ENCODE data around the gene NECAB2.

The NECAB2 gene

DNA sequence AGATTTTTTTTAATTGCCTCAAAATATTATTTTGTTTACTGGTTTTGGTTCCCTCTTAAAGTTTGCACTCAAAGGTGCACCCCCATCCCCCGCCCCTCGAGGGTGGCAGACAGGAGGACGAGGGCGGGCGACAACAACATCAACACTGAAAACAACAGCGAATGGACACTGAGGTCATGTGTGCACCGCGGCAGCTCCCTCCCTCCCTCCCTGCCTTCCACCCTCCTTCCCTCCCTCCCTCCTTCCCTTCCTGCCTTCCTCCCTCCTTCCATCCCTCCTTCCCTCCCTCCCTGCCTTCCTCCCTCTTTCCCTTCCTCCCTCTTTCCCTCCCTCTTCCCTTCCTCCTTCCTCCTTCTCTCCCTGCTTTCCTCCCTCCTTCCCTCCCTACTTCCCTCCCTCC lies 16.5 kb upstream of the NECAB2 start:
- Histone ChIP-seq H3K9ac (no peak overlapping the region), H3K27ac (no peak overlapping the region), H3K27me3 (ENCODE audit: control insufficient read depth, insufficient read depth, low read length) (no peaks in the 10 kb centered on the region), H3K4me1 (peaks cover 13% of the 10 kb centered on the region), H3K9me3 (ENCODE audit: control insufficient read depth, low read length) (no peaks in the 10 kb centered on the region), H3K4me3 (ENCODE audit: low read depth, low read length) (no peak overlapping the region), H3K4me2 (ENCODE audit: low read length) (no peak overlapping the region), H3K36me3 (ENCODE audit: control insufficient read depth, insufficient read depth, low read length) (no peaks in the 10 kb centered on the region), H3K79me2 (no peaks in the 10 kb centered on the region), H2AFZ (peak overlapping the region; percentile 42)
- TF ChIP-seq, protein P1, sequence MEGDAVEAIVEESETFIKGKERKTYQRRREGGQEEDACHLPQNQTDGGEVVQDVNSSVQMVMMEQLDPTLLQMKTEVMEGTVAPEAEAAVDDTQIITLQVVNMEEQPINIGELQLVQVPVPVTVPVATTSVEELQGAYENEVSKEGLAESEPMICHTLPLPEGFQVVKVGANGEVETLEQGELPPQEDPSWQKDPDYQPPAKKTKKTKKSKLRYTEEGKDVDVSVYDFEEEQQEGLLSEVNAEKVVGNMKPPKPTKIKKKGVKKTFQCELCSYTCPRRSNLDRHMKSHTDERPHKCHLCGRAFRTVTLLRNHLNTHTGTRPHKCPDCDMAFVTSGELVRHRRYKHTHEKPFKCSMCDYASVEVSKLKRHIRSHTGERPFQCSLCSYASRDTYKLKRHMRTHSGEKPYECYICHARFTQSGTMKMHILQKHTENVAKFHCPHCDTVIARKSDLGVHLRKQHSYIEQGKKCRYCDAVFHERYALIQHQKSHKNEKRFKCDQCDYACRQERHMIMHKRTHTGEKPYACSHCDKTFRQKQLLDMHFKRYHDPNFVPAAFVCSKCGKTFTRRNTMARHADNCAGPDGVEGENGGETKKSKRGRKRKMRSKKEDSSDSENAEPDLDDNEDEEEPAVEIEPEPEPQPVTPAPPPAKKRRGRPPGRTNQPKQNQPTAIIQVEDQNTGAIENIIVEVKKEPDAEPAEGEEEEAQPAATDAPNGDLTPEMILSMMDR (IDR thresholded peaks at IDR 0.05): no peak

DNA sequence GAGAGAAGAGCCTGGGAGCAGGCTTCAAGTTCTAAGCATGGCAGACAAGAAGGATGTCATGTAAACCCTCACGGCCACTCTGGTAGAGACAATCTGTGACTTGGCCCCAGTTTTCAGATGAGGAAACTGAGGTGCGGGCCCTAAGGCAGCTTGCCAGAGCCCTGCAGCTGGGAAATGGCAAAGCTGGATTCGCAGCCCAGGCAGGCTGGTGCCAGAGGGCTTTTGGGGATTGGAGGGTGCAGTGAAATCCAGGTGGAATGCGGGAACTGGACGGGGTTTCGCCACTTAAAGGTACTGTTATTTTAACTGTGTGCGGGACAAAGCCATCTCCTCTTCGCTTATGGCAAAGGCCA lies 15.5 kb upstream of the NECAB2 start:
- H3K79me2 ChIP-seq: no peaks in the 10 kb centered on the region
- peak overlapping the region; percentile 95 for H3K4me2 ChIP-seq (ENCODE audit: low read length)
- H3K9ac ChIP-seq: no peak overlapping the region
- H3K4me3 ChIP-seq (ENCODE audit: low read depth, low read length): peak overlapping the region; percentile 74
- H3K27me3 ChIP-seq (ENCODE audit: control insufficient read depth, insufficient read depth, low read length): no peaks in the 10 kb centered on the region
- no peaks in the 10 kb centered on the region for H3K9me3 ChIP-seq (ENCODE audit: control insufficient read depth, low read length)
- H3K27ac ChIP-seq: peak overlapping the region; percentile 89
- no peaks in the 10 kb centered on the region for H3K36me3 ChIP-seq (ENCODE audit: control insufficient read depth, insufficient read depth, low read length)
- H3K4me1 ChIP-seq: peaks cover 13% of the 10 kb centered on the region
- peak overlapping the region; percentile 88 for H2AFZ ChIP-seq
- TF ChIP-seq, protein P1 (IDR thresholded peaks at IDR 0.05): no peak

DNA sequence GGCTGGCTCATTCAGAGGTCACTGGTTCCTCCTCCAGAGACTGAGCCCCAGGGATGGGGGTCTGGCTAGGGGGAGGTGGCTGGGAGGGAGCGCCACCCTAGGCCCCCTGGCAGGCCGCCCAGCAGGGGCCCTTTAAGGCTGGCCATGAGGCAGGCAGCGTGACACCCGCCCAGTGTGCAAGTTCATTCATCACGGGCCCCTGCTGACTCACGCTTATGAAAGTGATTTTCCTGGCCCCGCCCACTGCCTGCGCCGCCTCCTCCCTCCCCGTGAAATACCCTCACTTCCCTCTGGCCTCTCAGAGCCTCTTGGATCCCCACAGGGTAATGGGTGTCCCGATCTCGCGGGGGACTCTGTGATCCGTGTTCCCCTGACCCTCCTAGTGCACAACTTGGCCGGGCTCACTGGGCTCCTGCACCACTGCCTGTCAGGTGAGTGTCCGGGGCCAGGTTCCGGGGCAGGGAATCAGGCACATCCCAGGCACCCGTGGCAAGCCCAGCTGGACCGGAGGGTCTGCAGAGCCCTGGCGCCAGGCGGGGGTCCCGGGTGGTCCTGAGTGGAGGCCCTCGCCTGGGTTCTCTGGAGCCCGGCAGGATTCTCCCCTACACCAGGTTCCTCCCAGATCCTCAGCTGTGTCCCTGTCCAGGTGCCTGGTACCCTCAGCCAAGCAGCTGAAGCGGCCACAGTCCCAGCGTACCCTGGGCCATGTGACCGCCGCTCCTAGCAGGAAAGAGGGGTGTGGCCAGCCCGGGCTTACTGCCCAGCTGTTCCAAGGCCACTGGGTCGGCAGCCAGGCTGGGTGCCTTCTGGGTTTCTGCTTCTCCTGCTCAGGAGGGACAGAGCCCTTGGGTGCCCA lies 14.9 kb upstream of the NECAB2 start, which contains the start of gene OSGIN1:
Gene OSGIN1, plus strand, starts transcription at position 301 of the 856 bp plus-strand sequence. CDS start 4,432 bp downstream, outside the sequence.
- peak within 1 kb of the TSS; percentile 95 for H3K4me2 ChIP-seq (ENCODE audit: low read length)
- no peaks in the 10 kb centered on the region for H3K36me3 ChIP-seq (ENCODE audit: control insufficient read depth, insufficient read depth, low read length)
- no peaks in the 10 kb centered on the region for H3K9me3 ChIP-seq (ENCODE audit: control insufficient read depth, low read length)
- H2AFZ ChIP-seq: peak within 1 kb of the TSS; percentile 88
- TF ChIP-seq, protein P1 (IDR thresholded peaks at IDR 0.05): no peak
- H3K79me2 ChIP-seq: no peaks in the 10 kb centered on the region
- H3K27ac ChIP-seq: peak within 1 kb of the TSS; percentile 89
- H3K27me3 ChIP-seq (ENCODE audit: control insufficient read depth, insufficient read depth, low read length): no peaks in the 10 kb centered on the region
- peaks cover 13% of the 10 kb centered on the region for H3K4me1 ChIP-seq
- peak within 1 kb of the TSS; percentile 15 for H3K9ac ChIP-seq
- H3K4me3 ChIP-seq (ENCODE audit: low read depth, low read length): peak within 1 kb of the TSS; percentile 74

DNA sequence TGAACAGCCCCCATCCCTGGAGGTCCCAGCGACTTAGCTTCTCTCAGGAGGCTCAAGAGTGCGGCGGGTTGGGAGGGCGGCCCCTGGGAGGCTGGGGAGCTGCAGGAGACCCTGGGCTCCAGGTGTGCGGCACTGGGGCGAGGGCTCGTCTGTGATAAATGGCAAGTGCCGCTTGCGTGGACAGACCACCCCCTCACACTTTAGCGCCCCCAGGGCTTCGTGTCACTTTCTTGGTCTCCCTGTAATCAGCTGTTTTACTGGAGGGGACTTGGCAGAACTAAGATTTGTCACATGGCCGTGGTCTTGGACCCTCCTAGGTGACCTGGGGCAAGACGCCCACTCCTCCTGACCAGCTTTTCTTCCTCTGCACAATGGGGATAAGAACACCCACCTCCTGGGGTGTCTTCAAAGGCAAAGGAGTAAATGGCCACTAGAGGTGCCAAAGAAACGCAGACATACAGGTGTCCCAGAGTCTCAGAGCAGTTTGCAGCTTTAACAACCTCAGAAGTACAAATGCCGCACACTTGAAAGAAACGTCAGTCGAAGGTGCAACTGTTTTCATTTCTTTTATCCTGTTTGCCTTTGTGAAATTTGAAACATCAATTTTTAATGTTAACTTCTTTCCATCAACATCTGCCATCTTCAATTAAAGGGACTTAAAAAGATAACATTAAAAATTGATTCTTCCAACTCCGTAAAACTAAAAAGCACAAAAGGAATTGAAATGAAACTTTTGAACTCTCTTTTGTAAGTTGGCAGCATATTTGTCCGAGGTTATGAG lies 14.1 kb upstream of the NECAB2 start:
- H3K4me3 ChIP-seq (ENCODE audit: low read depth, low read length): peak overlapping the region; percentile 74
- peaks cover 13% of the 10 kb centered on the region for H3K4me1 ChIP-seq
- H3K27me3 ChIP-seq (ENCODE audit: control insufficient read depth, insufficient read depth, low read length): no peaks in the 10 kb centered on the region
- no peaks in the 10 kb centered on the region for H3K79me2 ChIP-seq
- H3K4me2 ChIP-seq (ENCODE audit: low read length): peak overlapping the region; percentile 95
- peak overlapping the region; percentile 89 for H3K27ac ChIP-seq
- H2AFZ ChIP-seq: peak overlapping the region; percentile 88
- no peaks in the 10 kb centered on the region for H3K9me3 ChIP-seq (ENCODE audit: control insufficient read depth, low read length)
- H3K36me3 ChIP-seq (ENCODE audit: control insufficient read depth, insufficient read depth, low read length): no peaks in the 10 kb centered on the region
- H3K9ac ChIP-seq: peak overlapping the region; percentile 15
- TF ChIP-seq, protein P1 (IDR thresholded peaks at IDR 0.05): peak; percentile 50

All from parathyroid adenoma (tissue), 2 donors.